Activated CD8-positive, alpha-beta memory T cell treated with anti-CD3 and anti-CD28 coated beads, Interleukin-2, amount 10 ng/mL, durations not matched to agents 7 days and 5 days (primary cell): ENCODE results near the gene TCF4. TPM values are rescaled to one million over a fixed set of nuclear protein-coding genes. Genes with fewer than 3 reads are reported as not detected.

Experiments used
- ATAC-seq: fragments of 150-1000 bp; cut with Tn5 transposase; one replicate; pipeline ENCODE4 v1.10.0; 2021; ENCODE audit warnings: moderate library complexity
- CTCF ChIA-PET: fragments of 350-600 bp; sonication (Branson Sonifier 250); formaldehyde crosslinking; loops from one replicate; lab custom pipeline; 2021; ENCODE audit warnings: antibody characterized with exemption; lab: Charles Lee
- DNase-seq: peaks from one replicate; pipeline ENCODE4 v3.0.0-alpha.2; 2020
- H3K27ac Mint-ChIP-seq: one replicate; pipeline ENCODE4 v1.8.0; 2021; ENCODE audit warnings: mild to moderate bottlenecking, mixed read lengths
- H3K27me3 Mint-ChIP-seq: one replicate; pipeline ENCODE4 v1.8.0; 2021; ENCODE audit warnings: mixed read lengths
- H3K36me3 Mint-ChIP-seq: one replicate; pipeline ENCODE4 v1.8.0; 2021; ENCODE audit warnings: mild to moderate bottlenecking, mixed read lengths
- H3K4me1 Mint-ChIP-seq: one replicate; pipeline ENCODE4 v1.8.0; 2021; ENCODE audit warnings: mixed read lengths
- H3K4me3 Mint-ChIP-seq: one replicate; pipeline ENCODE4 v1.8.0; 2021; ENCODE audit warnings: mild to moderate bottlenecking, moderate library complexity, mixed read lengths
- H3K9me3 Mint-ChIP-seq: one replicate; pipeline ENCODE4 v1.8.0; 2022; ENCODE audit warnings: low read depth, mixed read lengths
- total RNA-seq, 2 experiments: library from RNA; stranded (reverse); gene quantifications; one replicate each; pipeline ENCODE4 v1.2.3, GENCODE V29; 2021

TCF4 gene
- total RNA-seq, 2 experiments from 2014 or later = 1.2 to 2.0 TPM

- CTCF ChIA-PET = interaction anchor here (0.8 to 1.5 kb wide), 3 partner anchors 16 to 24 kb away, joined by 3 to 8 read pairs (median 4); no protein-coding TSS in a partner anchor
- peaks cover 2% of the 10 kb centered on the region for H3K36me3 Mint-ChIP-seq
- no peak overlapping the region for H3K4me3 Mint-ChIP-seq
Observed at GRCh38 chr18:55251254-55251971, 336.6 kb downstream of the TCF4 start.

GRCh38 chr18:55250768-55251173, 337.2 kb downstream of the TCF4 start:
- H3K27me3 Mint-ChIP-seq = no peaks in the 10 kb centered on the region
- peak overlapping the region; percentile 69 for H3K27ac Mint-ChIP-seq
- H3K9me3 Mint-ChIP-seq = peaks cover 2% of the 10 kb centered on the region
- peak overlapping the region; percentile 28 for H3K4me3 Mint-ChIP-seq
- DNase-seq (no peak), ATAC-seq (peak; percentile 82)
- CTCF ChIA-PET = interaction anchor here (1.1 to 1.5 kb wide), 2 partner anchors 16 to 24 kb away, joined by 3 to 4 read pairs; no protein-coding TSS in a partner anchor
- peaks cover 2% of the 10 kb centered on the region for H3K36me3 Mint-ChIP-seq
- H3K4me1 Mint-ChIP-seq = peaks cover 39% of the 10 kb centered on the region

More at GRCh38 chr18:55251254-55251971, 336.6 kb downstream of the TCF4 start:
- DNase-seq (no peak), ATAC-seq (peak; percentile 11)
- Mint-ChIP-seq H3K4me1 (peaks cover 37% of the 10 kb centered on the region), H3K9me3 (peaks cover 2% of the 10 kb centered on the region), H3K27me3 (no peaks in the 10 kb centered on the region), H3K27ac (no peak overlapping the region)

- Mint-ChIP-seq H3K4me3 (no peak overlapping the region), H3K36me3 (peaks cover 2% of the 10 kb centered on the region), H3K27me3 (no peaks in the 10 kb centered on the region), H3K9me3 (peaks cover 2% of the 10 kb centered on the region), H3K4me1 (peaks cover 39% of the 10 kb centered on the region), H3K27ac (peak overlapping the region; percentile 69)
- DNase-seq (no peak), ATAC-seq (peak; percentile 40)
- CTCF ChIA-PET = no interaction called here
Observed at GRCh38 chr18:55249550-55249949, 338.4 kb downstream of the TCF4 start.

- ATAC-seq (no peak), DNase-seq (no peak)
- CTCF ChIA-PET = no interaction called here
- H3K9me3 Mint-ChIP-seq = peaks cover 2% of the 10 kb centered on the region
- H3K36me3 Mint-ChIP-seq = peaks cover 2% of the 10 kb centered on the region
- no peaks in the 10 kb centered on the region for H3K27me3 Mint-ChIP-seq
- no peak overlapping the region for H3K4me3 Mint-ChIP-seq
- no peak overlapping the region for H3K27ac Mint-ChIP-seq
- peaks cover 39% of the 10 kb centered on the region for H3K4me1 Mint-ChIP-seq
Observed at GRCh38 chr18:55248495-55248894, 339.5 kb downstream of the TCF4 start.

GRCh38 chr18:55247032-55247431, 341.0 kb downstream of the TCF4 start:
- no peak overlapping the region for H3K4me3 Mint-ChIP-seq
- H3K27me3 Mint-ChIP-seq = peaks cover 3% of the 10 kb centered on the region
- peaks cover 35% of the 10 kb centered on the region for H3K4me1 Mint-ChIP-seq
- ATAC-seq = no peak
- no peak for DNase-seq
- H3K27ac Mint-ChIP-seq = no peak overlapping the region
- CTCF ChIA-PET = interaction anchor here (0.5 kb wide), 1 partner anchor 49 kb away, joined by 3 read pairs; no protein-coding TSS in a partner anchor
- H3K9me3 Mint-ChIP-seq = peaks cover 2% of the 10 kb centered on the region
- H3K36me3 Mint-ChIP-seq = peaks cover 2% of the 10 kb centered on the region

GRCh38 chr18:55246278-55246677, 341.7 kb downstream of the TCF4 start:
- Mint-ChIP-seq H3K4me3 (no peak overlapping the region), H3K4me1 (peaks cover 32% of the 10 kb centered on the region), H3K27me3 (peaks cover 3% of the 10 kb centered on the region), H3K9me3 (peaks cover 2% of the 10 kb centered on the region), H3K36me3 (peaks cover 2% of the 10 kb centered on the region), H3K27ac (no peak overlapping the region)
- CTCF ChIA-PET = no interaction called here
- DNase-seq (no peak), ATAC-seq (no peak)

GRCh38 chr18:55245211-55245614, 342.8 kb downstream of the TCF4 start:
- Mint-ChIP-seq H3K4me1 (peaks cover 22% of the 10 kb centered on the region), H3K27me3 (peaks cover 3% of the 10 kb centered on the region), H3K9me3 (peaks cover 2% of the 10 kb centered on the region), H3K27ac (no peak overlapping the region), H3K36me3 (peaks cover 2% of the 10 kb centered on the region), H3K4me3 (no peak overlapping the region)
- ATAC-seq = no peak
- DNase-seq = no peak
- CTCF ChIA-PET = no interaction called here

GRCh38 chr18:55244546-55244945, 343.4 kb downstream of the TCF4 start:
- H3K4me3 Mint-ChIP-seq = no peak overlapping the region
- H3K36me3 Mint-ChIP-seq = peaks cover 2% of the 10 kb centered on the region

GRCh38 chr18:55243857-55244256, 344.1 kb downstream of the TCF4 start:
- DNase-seq = no peak
- Mint-ChIP-seq H3K4me3 (no peak overlapping the region), H3K36me3 (peaks cover 2% of the 10 kb centered on the region), H3K27me3 (peaks cover 3% of the 10 kb centered on the region), H3K9me3 (peaks cover 2% of the 10 kb centered on the region), H3K27ac (no peak overlapping the region), H3K4me1 (peaks cover 11% of the 10 kb centered on the region)
- CTCF ChIA-PET = interaction anchor here (0.9 kb wide), 1 partner anchor 9 kb away, joined by 3 read pairs; no protein-coding TSS in a partner anchor
- no peak for ATAC-seq

More at GRCh38 chr18:55244546-55244945, 343.4 kb downstream of the TCF4 start:
- no peak for ATAC-seq
- peaks cover 2% of the 10 kb centered on the region for H3K9me3 Mint-ChIP-seq
- H3K27ac Mint-ChIP-seq = no peak overlapping the region
- CTCF ChIA-PET = interaction anchor here (0.9 kb wide), 1 partner anchor 10 kb away, joined by 3 read pairs; no protein-coding TSS in a partner anchor
- DNase-seq = no peak
- H3K4me1 Mint-ChIP-seq = peaks cover 18% of the 10 kb centered on the region
- H3K27me3 Mint-ChIP-seq = peaks cover 3% of the 10 kb centered on the region

- peaks cover 3% of the 10 kb centered on the region for H3K27me3 Mint-ChIP-seq
- H3K9me3 Mint-ChIP-seq = peaks cover 2% of the 10 kb centered on the region
- H3K36me3 Mint-ChIP-seq = no peaks in the 10 kb centered on the region
- DNase-seq = no peak
- ATAC-seq = no peak
- H3K4me1 Mint-ChIP-seq = peaks cover 8% of the 10 kb centered on the region
- no peak overlapping the region for H3K4me3 Mint-ChIP-seq
- CTCF ChIA-PET = no interaction called here
- H3K27ac Mint-ChIP-seq = no peak overlapping the region
Observed at GRCh38 chr18:55243255-55243654, 344.7 kb downstream of the TCF4 start.

- Mint-ChIP-seq H3K9me3 (no peaks in the 10 kb centered on the region), H3K4me3 (no peak overlapping the region), H3K27ac (no peak overlapping the region), H3K4me1 (peaks cover 1% of the 10 kb centered on the region), H3K27me3 (peaks cover 3% of the 10 kb centered on the region), H3K36me3 (no peaks in the 10 kb centered on the region)
- DNase-seq (no peak), ATAC-seq (no peak)
- CTCF ChIA-PET = no interaction called here
Observed at GRCh38 chr18:55240978-55241377, 347.0 kb downstream of the TCF4 start.

GRCh38 chr18:55239740-55240139, 348.3 kb downstream of the TCF4 start:
- no peak overlapping the region for H3K4me3 Mint-ChIP-seq
- H3K27ac Mint-ChIP-seq = no peak overlapping the region

GRCh38 chr18:55237660-55238059, 350.3 kb downstream of the TCF4 start:
- H3K4me1 Mint-ChIP-seq = peaks cover 3% of the 10 kb centered on the region
- H3K4me3 Mint-ChIP-seq = no peak overlapping the region
- DNase-seq (no peak), ATAC-seq (no peak)
- CTCF ChIA-PET = interaction anchor here (1.0 to 1.1 kb wide), 2 partner anchors 15 to 31 kb away, joined by 3 read pairs; no protein-coding TSS in a partner anchor
- H3K9me3 Mint-ChIP-seq = no peaks in the 10 kb centered on the region
- H3K27ac Mint-ChIP-seq = no peak overlapping the region
- no peaks in the 10 kb centered on the region for H3K36me3 Mint-ChIP-seq
- H3K27me3 Mint-ChIP-seq = no peaks in the 10 kb centered on the region

More at GRCh38 chr18:55239740-55240139, 348.3 kb downstream of the TCF4 start:
- Mint-ChIP-seq H3K36me3 (no peaks in the 10 kb centered on the region), H3K4me1 (peaks cover 2% of the 10 kb centered on the region), H3K9me3 (no peaks in the 10 kb centered on the region), H3K27me3 (peaks cover 3% of the 10 kb centered on the region)
- ATAC-seq (no peak), DNase-seq (no peak)
- CTCF ChIA-PET = no interaction called here
